Chondrocyte (in vitro differentiated cells): ENCODE results near the gene ZNF580. TPM values are rescaled to one million over a fixed set of nuclear protein-coding genes. Genes with fewer than 3 reads are reported as not detected.

Experiments
- DNase-seq: peaks from one replicate; pipeline ENCODE4 v3.0.0; 2021; ENCODE audit warnings: mixed read lengths, low spot score
- H3K27ac Mint-ChIP-seq: one replicate; pipeline ENCODE4 v1.8.0; 2021; ENCODE audit warnings: mild to moderate bottlenecking, moderate library complexity, mixed read lengths; ENCODE audit not compliant: unreplicated experiment
- H3K27me3 Mint-ChIP-seq: 2 replicates; pipeline ENCODE4 v1.8.0; 2021; ENCODE audit warnings: low read depth, mixed read lengths
- H3K36me3 Mint-ChIP-seq: 2 replicates; pipeline ENCODE4 v1.8.0; 2021; ENCODE audit warnings: low read depth, mixed read lengths
- H3K4me1 Mint-ChIP-seq: 2 replicates; pipeline ENCODE4 v1.8.0; 2021; ENCODE audit warnings: low read depth, mild to moderate bottlenecking, mixed read lengths
- H3K4me3 Mint-ChIP-seq: one replicate; pipeline ENCODE4 v1.8.0; 2021; ENCODE audit warnings: mild to moderate bottlenecking, moderate library complexity, mixed read lengths; ENCODE audit not compliant: unreplicated experiment
- H3K9me3 Mint-ChIP-seq: 2 replicates; pipeline ENCODE4 v1.8.0; 2021; ENCODE audit warnings: low read depth, mixed read lengths
- CTCF ChIP-seq: fragments of 200-600 bp; sonication (generic); IDR thresholded peaks from 2 replicates; pipeline ENCODE4 v1.5.0; 2021; ENCODE audit warnings: antibody characterized with exemption, mild to moderate bottlenecking, moderate library complexity
- total RNA-seq: library from RNA; stranded (reverse); gene quantifications from 3 replicates; pipeline ENCODE4 v1.2.1, GENCODE V29; 2021

Gene ZNF580
- total RNA-seq, 1 donor from 2014 or later, result 45.0 TPM

GRCh38 chr19:55650602-55651230 lies 9.9 kb downstream of the ZNF580 start:
- Mint-ChIP-seq H3K27ac (peak overlapping the region; percentile 33), H3K27me3 (no peaks in the 10 kb centered on the region), H3K4me3 (no peak overlapping the region), H3K36me3 (peaks cover 3% of the 10 kb centered on the region), H3K4me1 (peaks cover 38% of the 10 kb centered on the region), H3K9me3 (no peaks in the 10 kb centered on the region)
- no peak for TF ChIP-seq CTCF
- DNase-seq, result peak; percentile 92

- Mint-ChIP-seq H3K36me3 (peaks cover 3% of the 10 kb centered on the region), H3K27me3 (no peaks in the 10 kb centered on the region), H3K27ac (no peak overlapping the region), H3K9me3 (no peaks in the 10 kb centered on the region), H3K4me3 (no peak overlapping the region), H3K4me1 (peaks cover 42% of the 10 kb centered on the region)
- DNase-seq, result peak; percentile 83
- no peak for TF ChIP-seq CTCF
These were observed 10.4 kb downstream of the ZNF580 start for GRCh38 chr19:55651236-55651635.

- no peak for TF ChIP-seq CTCF
- DNase-seq, result peak; percentile 94
- peaks cover 3% of the 10 kb centered on the region for H3K36me3 Mint-ChIP-seq
- H3K27ac Mint-ChIP-seq, result no peak overlapping the region
- H3K4me1 Mint-ChIP-seq, result peaks cover 47% of the 10 kb centered on the region
- H3K4me3 Mint-ChIP-seq, result no peak overlapping the region
- H3K27me3 Mint-ChIP-seq, result no peaks in the 10 kb centered on the region
- H3K9me3 Mint-ChIP-seq, result no peaks in the 10 kb centered on the region
These were observed 11.7 kb downstream of the ZNF580 start for GRCh38 chr19:55652311-55653128.

- H3K27ac Mint-ChIP-seq, result peak overlapping the region; percentile 100
- H3K9me3 Mint-ChIP-seq, result no peaks in the 10 kb centered on the region
- DNase-seq, result peak; percentile 99
- peak; percentile 100 for TF ChIP-seq CTCF
- no peaks in the 10 kb centered on the region for H3K27me3 Mint-ChIP-seq
- peaks cover 52% of the 10 kb centered on the region for H3K4me1 Mint-ChIP-seq
- peak overlapping the region; percentile 99 for H3K4me3 Mint-ChIP-seq
- peaks cover 3% of the 10 kb centered on the region for H3K36me3 Mint-ChIP-seq
These were observed 13.0 kb downstream of the ZNF580 start for GRCh38 chr19:55653651-55654322.

- Mint-ChIP-seq H3K27me3 (no peaks in the 10 kb centered on the region), H3K27ac (peak overlapping the region; percentile 100), H3K9me3 (no peaks in the 10 kb centered on the region), H3K36me3 (peaks cover 3% of the 10 kb centered on the region), H3K4me3 (peak overlapping the region; percentile 99), H3K4me1 (peaks cover 48% of the 10 kb centered on the region)
- TF ChIP-seq CTCF, result no peak
- peak; percentile 99 for DNase-seq
These were observed 13.6 kb downstream of the ZNF580 start for GRCh38 chr19:55654323-55654867.
